ENCODE results near the gene PLD2.

PLD2 gene

GRCh38 chr17:4806777-4807604, at the start of gene PLD2:
TSS of gene PLD2 (plus strand) at chr17:4807152. CDS start at chr17:4807773, 621 bp downstream.
- no peak for DNase-seq (ENCODE audit: extremely low read depth, low read depth)
- H3K4me3 ChIP-seq (replicated peaks; ENCODE audit: low read depth, low read length) = peak within 1 kb of the TSS; percentile 65
- TF ChIP-seq CTCF (IDR thresholded peaks at IDR 0.05; ENCODE audit: low read depth, low read length, missing control alignments) = no peak

GRCh38 chr17:4759776-4760236, 47.1 kb upstream of the PLD2 start:
- H3K4me3 ChIP-seq (replicated peaks; ENCODE audit: low read depth, low read length) = no peak overlapping the region
- no peak for TF ChIP-seq CTCF (IDR thresholded peaks at IDR 0.05; ENCODE audit: low read depth, low read length, missing control alignments)
- DNase-seq (ENCODE audit: extremely low read depth, low read depth) = no peak

GRCh38 chr17:4764595-4764994, 42.4 kb upstream of the PLD2 start:
- no peak overlapping the region for H3K4me3 ChIP-seq (replicated peaks; ENCODE audit: low read depth, low read length)
- DNase-seq (ENCODE audit: extremely low read depth, low read depth) = no peak
- no peak for TF ChIP-seq CTCF (IDR thresholded peaks at IDR 0.05; ENCODE audit: low read depth, low read length, missing control alignments)

- H3K4me3 ChIP-seq (replicated peaks; ENCODE audit: low read depth, low read length) = no peak overlapping the region
- no peak for TF ChIP-seq CTCF (IDR thresholded peaks at IDR 0.05; ENCODE audit: low read depth, low read length, missing control alignments)
- no peak for DNase-seq (ENCODE audit: extremely low read depth, low read depth)
Measured at GRCh38 chr17:4766201-4766600, 40.8 kb upstream of the PLD2 start.

GRCh38 chr17:4766723-4767122, 40.2 kb upstream of the PLD2 start:
- TF ChIP-seq CTCF (IDR thresholded peaks at IDR 0.05; ENCODE audit: low read depth, low read length, missing control alignments) = no peak
- H3K4me3 ChIP-seq (replicated peaks; ENCODE audit: low read depth, low read length) = no peak overlapping the region
- DNase-seq (ENCODE audit: extremely low read depth, low read depth) = no peak

- DNase-seq (ENCODE audit: extremely low read depth, low read depth) = no peak
Measured at GRCh38 chr17:4768298-4768697, 38.7 kb upstream of the PLD2 start.

More at GRCh38 chr17:4768298-4768697, 38.7 kb upstream of the PLD2 start:
- TF ChIP-seq CTCF (IDR thresholded peaks at IDR 0.05; ENCODE audit: low read depth, low read length, missing control alignments) = no peak
- no peak overlapping the region for H3K4me3 ChIP-seq (replicated peaks; ENCODE audit: low read depth, low read length)
